ENCODE data around the gene MLST8.

The MLST8 gene

GRCh38 chr16:2252806-2253148 is 47.5 kb downstream of the MLST8 start:
- no peaks in the 10 kb centered on the region for H3K9me2 ChIP-seq (ENCODE audit: low read depth, low read length)
- peaks cover 15% of the 10 kb centered on the region for H3F3A ChIP-seq (ENCODE audit: insufficient read depth, low read length)
- no peak overlapping the region for H3K9ac ChIP-seq (ENCODE audit: low read length)
- H3K4me2 ChIP-seq (ENCODE audit: low read length), result no peak overlapping the region
- H3K27ac ChIP-seq (ENCODE audit: low read depth, low read length, poor library complexity, severe bottlenecking), result peak overlapping the region; percentile 81
- H3K9me3 ChIP-seq (ENCODE audit: low read length), result no peaks in the 10 kb centered on the region
- H3K4me3 ChIP-seq (ENCODE audit: low read depth, low read length, poor library complexity, severe bottlenecking), result no peak overlapping the region
- H3K4me1 ChIP-seq (ENCODE audit: insufficient read depth, low read length, severe bottlenecking), result peaks cover 29% of the 10 kb centered on the region
- H3K36me3 ChIP-seq (ENCODE audit: insufficient read depth, low read length), result peaks cover 56% of the 10 kb centered on the region
- no peak for TF ChIP-seq CTCF (IDR thresholded peaks at IDR 0.05; ENCODE audit: low read length)
- no peak for TF ChIP-seq EZH2 (IDR thresholded peaks at IDR 0.05; ENCODE audit: borderline replicate concordance, low read length)
- no peaks in the 10 kb centered on the region for H3K27me3 ChIP-seq (ENCODE audit: insufficient read depth, low read length)
- H3K79me2 ChIP-seq (ENCODE audit: insufficient read depth, low read length), result peaks cover 9% of the 10 kb centered on the region
- no peaks in the 10 kb centered on the region for H4K20me1 ChIP-seq (ENCODE audit: insufficient read depth, low read length)
- no peak overlapping the region for H2AFZ ChIP-seq (ENCODE audit: low read length)

DNA sequence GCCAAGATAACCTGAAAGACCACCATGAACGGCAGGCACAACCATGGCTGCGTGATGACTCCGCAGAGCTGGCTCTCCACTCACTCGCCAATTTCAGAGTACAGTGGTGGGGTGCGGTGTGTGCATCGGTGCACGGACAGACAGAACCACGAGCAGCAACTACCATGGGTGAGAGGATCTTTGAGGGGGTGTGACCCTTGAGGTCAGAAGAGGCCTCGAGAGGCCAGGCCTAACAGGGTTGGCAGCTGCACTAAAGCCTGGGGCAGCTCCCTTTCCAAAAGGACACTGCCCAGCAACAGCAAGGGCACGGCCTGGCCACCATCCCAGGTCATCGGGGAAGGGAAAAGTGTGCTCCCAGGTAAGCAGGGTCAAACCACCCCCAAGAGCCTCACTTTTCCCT is 48.0 kb downstream of the MLST8 start:
- Histone ChIP-seq H3K9me3 (ENCODE audit: low read length) (no peaks in the 10 kb centered on the region), H3K27ac (ENCODE audit: low read depth, low read length, poor library complexity, severe bottlenecking) (peak overlapping the region; percentile 81), H3K27me3 (ENCODE audit: insufficient read depth, low read length) (no peaks in the 10 kb centered on the region), H2AFZ (ENCODE audit: low read length) (no peak overlapping the region), H3K9ac (ENCODE audit: low read length) (no peak overlapping the region; the same call in 1 of the 2 replicates), H3K4me1 (ENCODE audit: insufficient read depth, low read length, severe bottlenecking) (peaks cover 29% of the 10 kb centered on the region), H3K4me3 (ENCODE audit: low read depth, low read length, poor library complexity, severe bottlenecking) (no peak overlapping the region), H3F3A (ENCODE audit: insufficient read depth, low read length) (peaks cover 15% of the 10 kb centered on the region), H3K36me3 (ENCODE audit: insufficient read depth, low read length) (peaks cover 61% of the 10 kb centered on the region), H3K4me2 (ENCODE audit: low read length) (no peak overlapping the region), H3K9me2 (ENCODE audit: low read depth, low read length) (no peaks in the 10 kb centered on the region), H3K79me2 (ENCODE audit: insufficient read depth, low read length) (peaks cover 9% of the 10 kb centered on the region), H4K20me1 (ENCODE audit: insufficient read depth, low read length) (no peaks in the 10 kb centered on the region)
- TF ChIP-seq CTCF (IDR thresholded peaks at IDR 0.05; ENCODE audit: low read length) (no peak), EZH2 (IDR thresholded peaks at IDR 0.05; ENCODE audit: borderline replicate concordance, low read length) (no peak)

DNA sequence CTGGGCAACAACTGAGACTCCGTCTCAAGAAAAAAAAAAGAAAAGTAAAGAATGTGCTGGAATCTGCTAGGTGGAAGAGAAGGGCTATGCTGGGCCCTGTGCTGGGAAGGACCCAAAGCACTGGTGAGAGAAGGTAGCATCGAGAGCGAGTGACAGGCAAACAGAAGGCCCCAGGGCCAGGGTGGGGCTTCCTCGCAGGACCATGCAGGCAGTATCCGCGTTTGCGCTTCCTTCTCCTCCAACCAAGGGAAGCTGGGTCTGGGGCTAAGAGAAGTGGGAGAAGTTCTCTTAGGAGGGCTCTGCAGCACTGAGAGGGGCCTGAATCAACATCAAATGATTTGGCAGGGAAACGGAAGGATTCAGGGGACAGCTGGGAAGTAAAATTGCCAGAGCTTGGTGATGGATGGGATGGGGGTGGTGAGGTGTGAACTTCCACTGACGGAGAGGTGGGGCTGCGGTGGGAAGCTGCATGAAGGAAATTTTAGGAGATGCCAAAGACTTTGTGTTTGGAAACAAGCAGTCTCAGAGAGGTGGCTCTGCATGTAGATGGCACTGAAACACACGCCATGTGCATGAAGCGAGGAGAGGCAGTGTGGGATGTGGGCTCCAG is 51.4 kb downstream of the MLST8 start:
- Histone ChIP-seq H3K9ac (ENCODE audit: low read length) (no peak overlapping the region), H2AFZ (ENCODE audit: low read length) (no peak overlapping the region), H3K27ac (ENCODE audit: low read depth, low read length, poor library complexity, severe bottlenecking) (no peak overlapping the region), H3K4me3 (ENCODE audit: low read depth, low read length, poor library complexity, severe bottlenecking) (no peak overlapping the region), H3K36me3 (ENCODE audit: insufficient read depth, low read length) (peaks cover 90% of the 10 kb centered on the region), H3K9me3 (ENCODE audit: low read length) (no peaks in the 10 kb centered on the region), H3K4me2 (ENCODE audit: low read length) (no peak overlapping the region), H3F3A (ENCODE audit: insufficient read depth, low read length) (peaks cover 15% of the 10 kb centered on the region), H3K4me1 (ENCODE audit: insufficient read depth, low read length, severe bottlenecking) (peaks cover 21% of the 10 kb centered on the region), H3K27me3 (ENCODE audit: insufficient read depth, low read length) (no peaks in the 10 kb centered on the region), H3K79me2 (ENCODE audit: insufficient read depth, low read length) (no peaks in the 10 kb centered on the region), H3K9me2 (ENCODE audit: low read depth, low read length) (no peaks in the 10 kb centered on the region), H4K20me1 (ENCODE audit: insufficient read depth, low read length) (no peaks in the 10 kb centered on the region)
- no peak for TF ChIP-seq CTCF (IDR thresholded peaks at IDR 0.05; ENCODE audit: low read length)
- no peak for TF ChIP-seq EZH2 (IDR thresholded peaks at IDR 0.05; ENCODE audit: borderline replicate concordance, low read length)

All from OCI-LY1 (cell line).